Measurements from ENCODE around the gene PPFIBP1. TPM values are rescaled to one million over a fixed set of nuclear protein-coding genes. Genes with fewer than 3 reads are reported as not detected.

PPFIBP1 gene
- total and polyA plus RNA-seq, 2 of the 8 experiments (the other 6 are each of a cell fraction or from before 2014, with no cell fraction given) = 7.7 to 31.3 TPM

DNA sequence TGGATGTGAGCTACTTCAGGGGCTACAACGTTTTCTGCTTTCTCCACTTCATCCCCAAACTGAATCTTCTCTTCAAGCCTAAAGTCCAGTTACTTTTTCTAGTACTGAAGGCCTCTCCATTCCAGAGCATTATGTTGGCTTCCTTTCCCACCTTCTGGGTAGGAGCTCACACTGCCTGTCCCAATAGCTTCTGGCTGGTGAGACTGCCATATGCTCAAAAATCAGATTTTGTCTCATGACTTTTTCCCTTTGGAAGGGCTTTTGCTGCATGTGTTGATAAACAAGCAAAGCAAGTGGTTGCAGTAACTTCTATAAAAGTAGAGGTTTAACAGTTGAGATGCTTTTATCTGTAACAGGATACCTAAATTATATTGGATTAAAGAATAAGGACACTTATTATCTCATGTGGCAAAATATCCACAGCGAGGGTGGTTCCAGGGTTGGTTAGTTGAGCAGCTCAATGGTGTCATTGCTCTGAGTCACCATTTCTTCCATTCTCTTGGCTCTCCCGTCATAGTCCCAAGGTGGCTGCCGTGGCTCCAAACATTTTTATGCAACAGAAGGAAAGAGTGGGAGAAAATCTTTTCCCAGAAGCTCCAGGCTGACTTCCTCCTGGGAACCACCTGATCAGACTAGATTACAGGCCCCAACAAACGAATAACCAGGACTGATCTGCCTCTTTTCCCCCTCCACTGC, 15.1 kb upstream of the PPFIBP1 start (continued):
- TF ChIP-seq, protein P1, sequence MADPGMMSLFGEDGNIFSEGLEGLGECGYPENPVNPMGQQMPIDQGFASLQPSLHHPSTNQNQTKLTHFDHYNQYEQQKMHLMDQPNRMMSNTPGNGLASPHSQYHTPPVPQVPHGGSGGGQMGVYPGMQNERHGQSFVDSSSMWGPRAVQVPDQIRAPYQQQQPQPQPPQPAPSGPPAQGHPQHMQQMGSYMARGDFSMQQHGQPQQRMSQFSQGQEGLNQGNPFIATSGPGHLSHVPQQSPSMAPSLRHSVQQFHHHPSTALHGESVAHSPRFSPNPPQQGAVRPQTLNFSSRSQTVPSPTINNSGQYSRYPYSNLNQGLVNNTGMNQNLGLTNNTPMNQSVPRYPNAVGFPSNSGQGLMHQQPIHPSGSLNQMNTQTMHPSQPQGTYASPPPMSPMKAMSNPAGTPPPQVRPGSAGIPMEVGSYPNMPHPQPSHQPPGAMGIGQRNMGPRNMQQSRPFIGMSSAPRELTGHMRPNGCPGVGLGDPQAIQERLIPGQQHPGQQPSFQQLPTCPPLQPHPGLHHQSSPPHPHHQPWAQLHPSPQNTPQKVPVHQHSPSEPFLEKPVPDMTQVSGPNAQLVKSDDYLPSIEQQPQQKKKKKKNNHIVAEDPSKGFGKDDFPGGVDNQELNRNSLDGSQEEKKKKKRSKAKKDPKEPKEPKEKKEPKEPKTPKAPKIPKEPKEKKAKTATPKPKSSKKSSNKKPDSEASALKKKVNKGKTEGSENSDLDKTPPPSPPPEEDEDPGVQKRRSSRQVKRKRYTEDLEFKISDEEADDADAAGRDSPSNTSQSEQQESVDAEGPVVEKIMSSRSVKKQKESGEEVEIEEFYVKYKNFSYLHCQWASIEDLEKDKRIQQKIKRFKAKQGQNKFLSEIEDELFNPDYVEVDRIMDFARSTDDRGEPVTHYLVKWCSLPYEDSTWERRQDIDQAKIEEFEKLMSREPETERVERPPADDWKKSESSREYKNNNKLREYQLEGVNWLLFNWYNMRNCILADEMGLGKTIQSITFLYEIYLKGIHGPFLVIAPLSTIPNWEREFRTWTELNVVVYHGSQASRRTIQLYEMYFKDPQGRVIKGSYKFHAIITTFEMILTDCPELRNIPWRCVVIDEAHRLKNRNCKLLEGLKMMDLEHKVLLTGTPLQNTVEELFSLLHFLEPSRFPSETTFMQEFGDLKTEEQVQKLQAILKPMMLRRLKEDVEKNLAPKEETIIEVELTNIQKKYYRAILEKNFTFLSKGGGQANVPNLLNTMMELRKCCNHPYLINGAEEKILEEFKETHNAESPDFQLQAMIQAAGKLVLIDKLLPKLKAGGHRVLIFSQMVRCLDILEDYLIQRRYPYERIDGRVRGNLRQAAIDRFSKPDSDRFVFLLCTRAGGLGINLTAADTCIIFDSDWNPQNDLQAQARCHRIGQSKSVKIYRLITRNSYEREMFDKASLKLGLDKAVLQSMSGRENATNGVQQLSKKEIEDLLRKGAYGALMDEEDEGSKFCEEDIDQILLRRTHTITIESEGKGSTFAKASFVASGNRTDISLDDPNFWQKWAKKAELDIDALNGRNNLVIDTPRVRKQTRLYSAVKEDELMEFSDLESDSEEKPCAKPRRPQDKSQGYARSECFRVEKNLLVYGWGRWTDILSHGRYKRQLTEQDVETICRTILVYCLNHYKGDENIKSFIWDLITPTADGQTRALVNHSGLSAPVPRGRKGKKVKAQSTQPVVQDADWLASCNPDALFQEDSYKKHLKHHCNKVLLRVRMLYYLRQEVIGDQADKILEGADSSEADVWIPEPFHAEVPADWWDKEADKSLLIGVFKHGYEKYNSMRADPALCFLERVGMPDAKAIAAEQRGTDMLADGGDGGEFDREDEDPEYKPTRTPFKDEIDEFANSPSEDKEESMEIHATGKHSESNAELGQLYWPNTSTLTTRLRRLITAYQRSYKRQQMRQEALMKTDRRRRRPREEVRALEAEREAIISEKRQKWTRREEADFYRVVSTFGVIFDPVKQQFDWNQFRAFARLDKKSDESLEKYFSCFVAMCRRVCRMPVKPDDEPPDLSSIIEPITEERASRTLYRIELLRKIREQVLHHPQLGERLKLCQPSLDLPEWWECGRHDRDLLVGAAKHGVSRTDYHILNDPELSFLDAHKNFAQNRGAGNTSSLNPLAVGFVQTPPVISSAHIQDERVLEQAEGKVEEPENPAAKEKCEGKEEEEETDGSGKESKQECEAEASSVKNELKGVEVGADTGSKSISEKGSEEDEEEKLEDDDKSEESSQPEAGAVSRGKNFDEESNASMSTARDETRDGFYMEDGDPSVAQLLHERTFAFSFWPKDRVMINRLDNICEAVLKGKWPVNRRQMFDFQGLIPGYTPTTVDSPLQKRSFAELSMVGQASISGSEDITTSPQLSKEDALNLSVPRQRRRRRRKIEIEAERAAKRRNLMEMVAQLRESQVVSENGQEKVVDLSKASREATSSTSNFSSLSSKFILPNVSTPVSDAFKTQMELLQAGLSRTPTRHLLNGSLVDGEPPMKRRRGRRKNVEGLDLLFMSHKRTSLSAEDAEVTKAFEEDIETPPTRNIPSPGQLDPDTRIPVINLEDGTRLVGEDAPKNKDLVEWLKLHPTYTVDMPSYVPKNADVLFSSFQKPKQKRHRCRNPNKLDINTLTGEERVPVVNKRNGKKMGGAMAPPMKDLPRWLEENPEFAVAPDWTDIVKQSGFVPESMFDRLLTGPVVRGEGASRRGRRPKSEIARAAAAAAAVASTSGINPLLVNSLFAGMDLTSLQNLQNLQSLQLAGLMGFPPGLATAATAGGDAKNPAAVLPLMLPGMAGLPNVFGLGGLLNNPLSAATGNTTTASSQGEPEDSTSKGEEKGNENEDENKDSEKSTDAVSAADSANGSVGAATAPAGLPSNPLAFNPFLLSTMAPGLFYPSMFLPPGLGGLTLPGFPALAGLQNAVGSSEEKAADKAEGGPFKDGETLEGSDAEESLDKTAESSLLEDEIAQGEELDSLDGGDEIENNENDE (IDR thresholded peaks at IDR 0.05; ENCODE audit: insufficient replicate concordance, low read length) = no peak

Measured in H1 (cell line).